Measurements from ENCODE around the gene IL19.
A peak's percentile ranks its signal among the peaks of the same experiment; 100 is the strongest.

The IL19 gene

GRCh38 chr1:206800411-206800810, 29.8 kb downstream of the IL19 start:
- DNase-seq (ENCODE audit: low read depth): no peak

GRCh38 chr1:206800891-206801290, 30.3 kb downstream of the IL19 start:
- no peak for DNase-seq (ENCODE audit: low read depth)

- DNase-seq (ENCODE audit: low read depth): no peak
Measured at GRCh38 chr1:206801467-206801866, 30.9 kb downstream of the IL19 start.

GRCh38 chr1:206802401-206802800, 31.8 kb downstream of the IL19 start:
- DNase-seq (ENCODE audit: low read depth): no peak

- DNase-seq (ENCODE audit: low read depth): no peak
Measured at GRCh38 chr1:206803221-206803730, 32.7 kb downstream of the IL19 start.

- no peak for DNase-seq (ENCODE audit: low read depth)
Measured at GRCh38 chr1:206804156-206804737, 33.7 kb downstream of the IL19 start.

GRCh38 chr1:206805357-206805756, 34.8 kb downstream of the IL19 start:
- no peak for DNase-seq (ENCODE audit: low read depth)

GRCh38 chr1:206808615-206809014, 38.0 kb downstream of the IL19 start:
- no peak for DNase-seq (ENCODE audit: low read depth)

- DNase-seq (ENCODE audit: low read depth): no peak
Measured at GRCh38 chr1:206809504-206810084, 39.0 kb downstream of the IL19 start.

- no peak for DNase-seq (ENCODE audit: low read depth)
Measured at GRCh38 chr1:206812471-206812870, 41.9 kb downstream of the IL19 start.

GRCh38 chr1:206814716-206815341, 44.3 kb downstream of the IL19 start:
- DNase-seq (ENCODE audit: low read depth): peak; percentile 51

- no peak for DNase-seq (ENCODE audit: low read depth)
Measured at GRCh38 chr1:206816390-206817287, 46.1 kb downstream of the IL19 start.

GRCh38 chr1:206821493-206821892, 50.9 kb downstream of the IL19 start:
- no peak for DNase-seq (ENCODE audit: low read depth)

- no peak for DNase-seq (ENCODE audit: low read depth)
Measured at GRCh38 chr1:206823727-206824126, 53.2 kb downstream of the IL19 start.

GRCh38 chr1:206824331-206824730, 53.8 kb downstream of the IL19 start:
- no peak for DNase-seq (ENCODE audit: low read depth)

- DNase-seq (ENCODE audit: low read depth): peak; percentile 46
Measured at GRCh38 chr1:206826394-206826793, 55.8 kb downstream of the IL19 start.

GRCh38 chr1:206828061-206828460, 57.5 kb downstream of the IL19 start:
- no peak for DNase-seq (ENCODE audit: low read depth)

GRCh38 chr1:206828765-206829164, 58.2 kb downstream of the IL19 start:
- DNase-seq (ENCODE audit: low read depth): no peak

- DNase-seq (ENCODE audit: low read depth): no peak
Measured at GRCh38 chr1:206829282-206829681, 58.7 kb downstream of the IL19 start.

- no peak for DNase-seq (ENCODE audit: low read depth)
Measured at GRCh38 chr1:206829875-206830274, 59.3 kb downstream of the IL19 start.

GRCh38 chr1:206831650-206832049, 61.1 kb downstream of the IL19 start:
- no peak for DNase-seq (ENCODE audit: low read depth)

GRCh38 chr1:206832352-206832880, 61.8 kb downstream of the IL19 start:
- DNase-seq (ENCODE audit: low read depth): no peak
